Measurements from ENCODE around the gene EPHB2.

GRCh38 chr1:22888320-22889075 lies 177.9 kb downstream of the EPHB2 start:
- no peak for TF ChIP-seq CTCF (IDR thresholded peaks at IDR 0.05; ENCODE audit: control extremely low read depth in 1 of 3, insufficient read depth in 1 of 3, low read depth in 1 of 3, low read length in 3 of 3)
- TF ChIP-seq CHD1 (IDR thresholded peaks at IDR 0.05; ENCODE audit: low read depth, low read length): no peak
- no peak for TF ChIP-seq MAFK (IDR thresholded peaks at IDR 0.05; ENCODE audit: low read depth, low read length)
- no peak for TF ChIP-seq EZH2 (IDR thresholded peaks at IDR 0.05; ENCODE audit: low read depth, low read length, severe bottlenecking)
- no peak for TF ChIP-seq USF2 (IDR thresholded peaks at IDR 0.05; ENCODE audit: low read length)
- TF ChIP-seq SP1 (IDR thresholded peaks at IDR 0.05; ENCODE audit: low read depth, low read length): no peak
- no peak for TF ChIP-seq TEAD4 (IDR thresholded peaks at IDR 0.05; ENCODE audit: low read depth, low read length)
- TF ChIP-seq EGR1 (IDR thresholded peaks at IDR 0.05; ENCODE audit: borderline replicate concordance, low read depth, low read length): no peak
- TF ChIP-seq SIN3A (conservative IDR thresholded peaks at IDR 0.05 in 1 of 2, IDR thresholded peaks at IDR 0.05 in 1 of 2; ENCODE audit: low read depth in 1 of 2, low read length in 2 of 2): no peak
- TF ChIP-seq NRF1 (IDR thresholded peaks at IDR 0.05; ENCODE audit: low read depth, low read length): no peak
